Ovary (tissue), 9 donors: ENCODE results near the gene ENOPH1. TPM values are rescaled to one million over a fixed set of nuclear protein-coding genes. Genes with fewer than 3 reads are reported as not detected.

Experiments used
- DNase-seq, 5 donors: peaks; one replicate each; pipeline ENCODE4 v3.0.0-alpha.2; 2019 to 2020
- H3K27ac ChIP-seq, 2 donors: fragments of 200-600 bp; one replicate each; pipeline versions ENCODE4 v1.5.1 to v1.8.0; 2019 to 2022
- H3K27me3 ChIP-seq: fragments of 200-600 bp; one replicate; pipeline ENCODE4 v1.8.0; 2022
- H3K36me3 ChIP-seq: fragments of 200-600 bp; sonication (generic); one replicate; pipeline ENCODE4 v1.5.1; 2019
- H3K4me1 ChIP-seq: one replicate; pipeline ENCODE4 v1.8.1; 2013; ENCODE audit warnings: mild to moderate bottlenecking, moderate library complexity; ENCODE audit not compliant: insufficient read depth
- H3K4me3 ChIP-seq: fragments of 200-600 bp; sonication (generic); one replicate; pipeline ENCODE4 v1.5.1; 2017
- H3K9me3 ChIP-seq, 2 donors: fragments of 200-600 bp in 1 of 2; sonication (generic) in 1 of 2; one replicate each; pipeline versions ENCODE4 v1.5.1 to v1.8.1; 2013 to 2019; ENCODE audit warnings: mild to moderate bottlenecking in 1 of 2, moderate library complexity in 1 of 2
- EP300 ChIP-seq: sonication (generic); formaldehyde crosslinking; IDR thresholded peaks from one replicate; pipeline ENCODE4 v1.6.1; 2017; ENCODE audit warnings: antibody characterized with exemption
- POLR2A ChIP-seq: fragments of 450-650 bp; IDR thresholded peaks from one replicate; pipeline ENCODE4 v1.6.1; 2017; ENCODE audit warnings: antibody characterized with exemption, mild to moderate bottlenecking, moderate library complexity
- WGBS, 3 donors: extraction: QIAGEN DNeasy Blood & Tissue Kit in 1 of 3; methylation state at CpG; one replicate each; pipeline versions ENCODE4 v1.1.5 to v1.1.7; 2013 to 2017; 5-methylcytosine and 5-hydroxymethylcytosine counted together
- intact Hi-C, 4 donors: fragments of 100-400 bp; cut with DNase I; formaldehyde crosslinking; loops; one replicate each; pipeline versions ENCODE4 v1.11.0 to v1.15.1; 2022 to 2023
- polyA plus RNA-seq, 2 donors: library from polyadenylated mRNA; stranded (reverse); fragments of 200-250 nt in 1 of 2; fragments of 350-450 nt in 1 of 2; fragmentation: Illumina TruSeq in 1 of 2; extraction: RNeasy Lipid Tissue Mini Kit (QIAGEN cat#74804) in 1 of 2; gene quantifications; one replicate each; pipeline ENCODE4 v1.2.3, GENCODE V29; 2013 to 2014
- total RNA-seq, 7 donors: library from RNA; depleted of rRNA in 2 of 7; stranded (reverse); fragments of >200 nt in 2 of 7; fragmentation: NEBNext Ultra II Directional in 3 of 7; extraction: Animal tissue kit (Norgen Biotek cat#: 25700) in 3 of 7; gene quantifications; one replicate each; pipeline versions ENCODE4 v1.1.0 to v1.2.4, GENCODE V29; 2016 to 2023
- TF ChIP-seq, protein P1 (sequence below), 3 donors: fragments of 450-650 bp in 2 of 3; fragments of 200-600 bp in 1 of 3; IDR thresholded peaks; one replicate each; pipeline versions ENCODE4 v1.5.1 to v1.8.0; 2016 to 2022; ENCODE audit warnings: antibody characterized with exemption in 3 of 3, mild to moderate bottlenecking in 1 of 3
- donor health status: DM: no; HTN: no; CAD: no; lungs with moderate emphysema.
- donor health status: DM: no; HTN: no; CAD: no.
- donor health status: Bipolar disorder and iron deficiency.
- donor health status: DM: yes; HTN: yes; CAD: no.
- donor health status: DM: no; HTN: no; CAD: no.
- donor health status: DM: yes; HTN: yes; CAD: no.

Gene ENOPH1
- total and polyA plus RNA-seq, 9 donors: 16.1 to 34.2 (median 24.1) TPM

DNA sequence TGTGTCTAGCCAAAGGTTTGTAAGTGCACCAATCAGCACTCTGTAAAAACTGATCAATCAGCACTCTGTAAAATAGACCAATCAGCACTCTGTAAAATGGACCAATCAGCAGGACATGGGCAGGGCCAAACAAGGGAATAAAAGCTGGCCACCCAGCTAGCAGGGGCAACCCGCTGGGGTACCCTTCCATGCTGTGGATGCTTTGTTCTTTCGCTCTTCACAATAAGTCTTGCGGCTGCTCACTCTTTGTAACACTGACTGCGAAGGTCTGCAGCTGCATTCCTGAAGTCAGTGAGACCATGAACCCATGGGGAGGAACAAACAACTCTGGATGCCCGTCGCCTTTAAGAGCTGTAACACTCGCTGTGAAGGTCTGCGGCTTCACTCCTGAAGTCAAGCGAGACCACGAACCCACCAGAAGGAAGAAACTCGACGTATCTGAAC is 14.4 kb upstream of the ENOPH1 start:
- WGBS, 3 donors: 84 to 91% (median 88%) methylated on average over 12 of the region's 12 CpGs
- TF ChIP-seq, protein P1, sequence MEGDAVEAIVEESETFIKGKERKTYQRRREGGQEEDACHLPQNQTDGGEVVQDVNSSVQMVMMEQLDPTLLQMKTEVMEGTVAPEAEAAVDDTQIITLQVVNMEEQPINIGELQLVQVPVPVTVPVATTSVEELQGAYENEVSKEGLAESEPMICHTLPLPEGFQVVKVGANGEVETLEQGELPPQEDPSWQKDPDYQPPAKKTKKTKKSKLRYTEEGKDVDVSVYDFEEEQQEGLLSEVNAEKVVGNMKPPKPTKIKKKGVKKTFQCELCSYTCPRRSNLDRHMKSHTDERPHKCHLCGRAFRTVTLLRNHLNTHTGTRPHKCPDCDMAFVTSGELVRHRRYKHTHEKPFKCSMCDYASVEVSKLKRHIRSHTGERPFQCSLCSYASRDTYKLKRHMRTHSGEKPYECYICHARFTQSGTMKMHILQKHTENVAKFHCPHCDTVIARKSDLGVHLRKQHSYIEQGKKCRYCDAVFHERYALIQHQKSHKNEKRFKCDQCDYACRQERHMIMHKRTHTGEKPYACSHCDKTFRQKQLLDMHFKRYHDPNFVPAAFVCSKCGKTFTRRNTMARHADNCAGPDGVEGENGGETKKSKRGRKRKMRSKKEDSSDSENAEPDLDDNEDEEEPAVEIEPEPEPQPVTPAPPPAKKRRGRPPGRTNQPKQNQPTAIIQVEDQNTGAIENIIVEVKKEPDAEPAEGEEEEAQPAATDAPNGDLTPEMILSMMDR (IDR thresholded peaks at IDR 0.05): no peak
- TF ChIP-seq EP300 (no peak), POLR2A (no peak)
- intact Hi-C loops: no loop called here
- H3K4me3 ChIP-seq: no peak overlapping the region
- no peak for DNase-seq
- no peaks in the 10 kb centered on the region for H3K4me1 ChIP-seq
- H3K27me3 ChIP-seq: no peaks in the 10 kb centered on the region
- no peaks in the 10 kb centered on the region for H3K9me3 ChIP-seq
- no peaks in the 10 kb centered on the region for H3K36me3 ChIP-seq
- H3K27ac ChIP-seq: no peak overlapping the region

DNA sequence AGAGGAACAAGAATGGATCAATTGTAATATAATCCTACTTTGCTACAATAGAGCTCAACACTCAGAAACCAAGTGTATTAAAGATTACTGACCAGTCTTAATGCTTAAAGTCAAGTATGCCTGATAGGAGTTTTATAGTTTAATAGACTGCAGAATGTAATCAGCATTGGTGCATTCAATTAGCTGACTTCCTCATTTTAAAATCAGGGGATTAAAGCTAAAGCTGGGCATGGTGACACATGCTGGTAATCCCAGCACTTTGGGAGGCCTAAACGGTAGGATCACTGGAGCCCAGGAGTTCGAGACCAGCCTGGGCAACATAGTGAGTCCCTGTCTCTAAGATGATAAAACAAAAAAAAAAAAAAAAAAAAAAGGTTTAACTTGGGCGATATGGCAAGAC is 10.9 kb upstream of the ENOPH1 start:
- Histone ChIP-seq H3K4me1 (no peaks in the 10 kb centered on the region), H3K4me3 (no peak overlapping the region), H3K27me3 (no peaks in the 10 kb centered on the region), H3K27ac (no peak overlapping the region), H3K36me3 (no peaks in the 10 kb centered on the region), H3K9me3 (no peaks in the 10 kb centered on the region)
- 61 to 86% (median 76%) methylated on average over 3 of the region's 3 CpGs for WGBS, 3 donors
- no peak for DNase-seq
- TF ChIP-seq POLR2A: no peak
- no peak for TF ChIP-seq EP300
- TF ChIP-seq, protein P1 (IDR thresholded peaks at IDR 0.05): no peak
- intact Hi-C loops: no loop called here

DNA sequence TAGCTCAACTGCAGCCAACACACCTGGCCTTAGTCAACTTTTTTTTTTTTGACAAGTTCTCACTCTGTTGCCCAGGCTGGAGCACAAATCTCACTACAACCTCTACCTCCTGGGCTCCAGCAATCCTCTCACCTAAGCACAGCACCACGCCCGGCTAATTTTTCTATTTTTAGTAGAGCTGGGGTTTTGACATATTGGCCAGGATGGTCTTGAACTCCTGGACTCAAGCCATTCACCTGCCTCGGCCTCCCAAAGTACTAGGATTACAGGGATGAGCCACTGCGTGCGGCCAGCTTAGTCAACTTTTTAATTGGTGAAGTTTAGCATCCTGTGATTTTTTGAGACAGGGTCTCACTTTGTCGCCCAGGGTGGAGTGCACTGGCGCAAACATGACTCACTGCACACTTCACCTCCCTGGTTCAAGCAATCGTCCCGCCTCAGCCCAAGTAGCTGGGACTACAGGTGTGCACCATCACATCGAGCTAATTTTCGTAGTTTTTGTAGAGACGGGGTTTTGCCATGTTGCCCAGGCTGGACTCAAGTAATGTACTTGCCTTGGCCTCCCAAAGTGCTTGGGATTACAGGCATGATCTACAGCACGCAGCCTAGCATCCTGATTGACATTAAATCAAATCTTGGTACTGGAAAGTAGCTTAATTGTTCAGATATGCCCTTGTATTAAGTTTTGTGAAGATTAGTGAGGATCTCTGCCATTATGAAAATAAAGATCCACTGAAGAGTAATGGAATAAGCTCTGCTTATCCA is 8.4 kb upstream of the ENOPH1 start:
- TF ChIP-seq, protein P1 (IDR thresholded peaks at IDR 0.05): no peak
- no peak for TF ChIP-seq POLR2A
- no peak for TF ChIP-seq EP300
- no peaks in the 10 kb centered on the region for H3K27me3 ChIP-seq
- H3K4me3 ChIP-seq: no peak overlapping the region
- peaks cover 2% of the 10 kb centered on the region for H3K4me1 ChIP-seq
- no peaks in the 10 kb centered on the region for H3K36me3 ChIP-seq
- intact Hi-C loops: no loop called here
- no peaks in the 10 kb centered on the region for H3K9me3 ChIP-seq
- no peak overlapping the region for H3K27ac ChIP-seq
- 78 to 83% (median 83%) methylated on average over 13 of the region's 13 CpGs for WGBS, 3 donors
- DNase-seq: no peak

DNA sequence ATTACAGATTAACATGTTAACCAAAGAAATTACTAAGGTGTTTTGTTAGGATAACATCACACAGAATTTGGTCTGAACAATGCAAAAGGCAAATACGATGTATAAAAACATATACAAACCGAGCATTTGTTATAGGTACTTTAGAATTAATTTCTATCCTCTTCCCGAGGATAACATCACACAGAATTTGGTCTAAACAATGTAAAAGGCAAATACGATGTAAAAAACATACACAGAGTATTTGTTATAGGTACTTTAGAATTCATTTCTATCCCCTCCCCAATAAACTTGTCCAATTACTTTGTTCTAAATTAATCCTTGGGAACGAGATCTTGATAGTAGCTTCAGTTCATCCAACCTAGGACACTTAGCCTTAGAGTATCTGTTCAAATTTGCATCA is 7.8 kb upstream of the ENOPH1 start:
- H3K36me3 ChIP-seq: no peaks in the 10 kb centered on the region
- H3K4me3 ChIP-seq: no peak overlapping the region
- intact Hi-C loops: no loop called here
- no peaks in the 10 kb centered on the region for H3K27me3 ChIP-seq
- H3K9me3 ChIP-seq: no peaks in the 10 kb centered on the region
- H3K27ac ChIP-seq: no peak overlapping the region
- 77 to 83% (median 78%) methylated on average over 5 of the region's 5 CpGs for WGBS, 3 donors
- no peak for DNase-seq
- no peak for TF ChIP-seq POLR2A
- TF ChIP-seq, protein P1 (IDR thresholded peaks at IDR 0.05): no peak
- TF ChIP-seq EP300: no peak
- peaks cover 3% of the 10 kb centered on the region for H3K4me1 ChIP-seq
